ENCODE measurements around the gene ZNF385B. TPM values are rescaled to one million over a fixed set of nuclear protein-coding genes. Genes with fewer than 3 reads are reported as not detected.

ZNF385B gene
- total and polyA plus RNA-seq, 11 donors, result 0.07 to 12.2 (median 2.3) TPM

DNA sequence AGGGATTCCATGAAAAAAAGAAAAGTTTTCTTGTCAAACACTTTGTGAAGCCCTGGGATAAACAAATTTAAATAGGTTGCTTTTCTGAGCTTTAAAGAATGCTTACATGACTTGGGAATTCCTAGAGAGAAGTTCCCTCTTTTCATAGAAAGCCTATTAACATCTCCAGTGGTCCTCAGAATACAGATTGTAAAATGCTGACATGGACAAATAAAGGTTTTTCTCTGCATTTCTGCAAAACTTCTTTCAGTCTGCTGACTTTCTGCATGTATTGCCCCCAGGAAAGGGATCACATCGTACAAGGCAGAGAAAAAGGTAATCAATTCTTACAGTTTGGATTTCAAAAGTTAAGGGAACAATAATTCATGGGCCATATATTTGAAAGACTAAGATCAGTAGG is 20.6 kb downstream of the ZNF385B start:
- TF ChIP-seq CTCF (IDR thresholded peaks at IDR 0.05), result no peak
- no peak for TF ChIP-seq POLR2A (IDR thresholded peaks at IDR 0.05)
- no peaks in the 10 kb centered on the region for H3K27me3 ChIP-seq
- intact Hi-C loops (cut with DNase I), result loop anchor here in 6 of 10 donors (5.0 to 10.0 kb wide), 2 partner anchors 234 to 236 kb away; no protein-coding TSS in a partner anchor
- no peaks in the 10 kb centered on the region for H3K9me3 ChIP-seq
- no peaks in the 10 kb centered on the region for H3K4me1 ChIP-seq
- 81 to 89% (median 86%) methylated on average over 1 of the region's 1 CpG for WGBS, 4 donors
- no peak for DNase-seq
- no peak overlapping the region for H3K27ac ChIP-seq
- ATAC-seq, result no peak
- H3K4me3 ChIP-seq, result no peak overlapping the region
- no peaks in the 10 kb centered on the region for H3K36me3 ChIP-seq

DNA sequence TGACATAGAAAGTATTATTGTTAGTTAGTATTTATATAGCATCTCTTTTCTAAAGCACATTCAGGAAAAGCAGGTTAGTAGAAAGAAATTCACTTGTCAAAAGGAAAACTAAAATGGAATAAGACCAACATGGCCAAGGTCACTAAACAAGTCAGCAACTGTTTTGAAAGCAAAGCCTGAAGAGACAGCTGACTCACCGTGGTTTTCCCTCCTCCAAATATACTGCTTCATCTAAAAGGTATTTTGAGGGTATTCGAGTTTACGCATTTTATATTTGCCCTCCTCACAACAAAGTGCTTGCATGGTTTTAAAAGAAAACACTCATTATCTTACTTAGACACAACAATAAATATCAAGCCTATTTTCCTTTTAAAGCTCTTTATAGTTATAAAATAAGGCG is 24.0 kb downstream of the ZNF385B start:
- Histone ChIP-seq H3K27ac (no peak overlapping the region), H3K27me3 (no peaks in the 10 kb centered on the region), H3K36me3 (no peaks in the 10 kb centered on the region), H3K9me3 (no peaks in the 10 kb centered on the region), H3K4me1 (no peaks in the 10 kb centered on the region), H3K4me3 (no peak overlapping the region)
- DNase-seq (no peak), ATAC-seq (no peak)
- TF ChIP-seq CTCF (IDR thresholded peaks at IDR 0.05), result no peak
- no peak for TF ChIP-seq POLR2A (IDR thresholded peaks at IDR 0.05)
- intact Hi-C loops (cut with DNase I), result no loop called here
- 64 to 77% (median 70%) methylated on average over 4 of the region's 4 CpGs for WGBS, 4 donors

DNA sequence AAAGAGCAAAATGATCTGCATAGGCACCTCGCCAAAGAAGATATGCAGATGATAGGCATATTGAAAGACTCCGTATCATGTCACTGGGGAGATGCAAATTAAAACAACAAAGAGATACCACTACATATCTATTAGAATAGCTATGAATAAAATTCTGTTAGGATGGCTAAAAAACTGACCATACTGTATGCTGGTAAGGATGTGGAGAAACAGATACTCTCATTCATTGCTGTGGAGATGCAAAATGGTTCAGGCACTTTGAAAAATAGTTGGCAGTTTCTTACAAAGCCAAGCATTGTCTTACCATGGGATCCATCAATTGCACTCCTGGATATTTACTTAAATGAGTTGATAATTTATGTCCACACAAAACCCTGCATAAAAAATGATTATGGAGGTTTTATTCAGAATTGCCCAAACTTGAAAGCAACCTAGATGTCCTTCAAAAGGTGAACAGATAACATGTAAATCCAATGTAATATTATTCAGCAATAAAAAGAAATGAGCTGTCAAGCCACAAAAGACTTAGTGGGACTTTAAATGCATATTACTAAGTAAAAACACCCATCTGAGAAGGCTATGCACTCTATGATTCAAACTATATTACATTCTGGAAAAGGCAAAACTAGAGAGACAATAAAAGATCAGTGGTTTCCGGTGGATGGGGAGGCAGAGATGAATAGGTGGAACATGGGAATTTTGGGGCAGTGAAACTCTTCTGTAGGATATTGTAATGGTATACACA is 31.2 kb downstream of the ZNF385B start:
- no peaks in the 10 kb centered on the region for H3K9me3 ChIP-seq
- H3K27me3 ChIP-seq, result peaks cover 0 to 7% (median 0%) of the 10 kb centered on the region in 9 donors
- H3K4me3 ChIP-seq, result no peak overlapping the region
- no peaks in the 10 kb centered on the region for H3K36me3 ChIP-seq
- no peaks in the 10 kb centered on the region for H3K4me1 ChIP-seq
- DNase-seq (no peak), ATAC-seq (no peak)
- intact Hi-C loops (cut with DNase I), result loop anchor here in 1 of 10 donors (5.0 kb wide), 1 partner anchor 97 kb away; no protein-coding TSS in a partner anchor
- WGBS, 4 donors, result 71 to 80% (median 77%) methylated on average over 3 of the region's 3 CpGs
- H3K27ac ChIP-seq, result no peak overlapping the region
- no peak for TF ChIP-seq POLR2A (IDR thresholded peaks at IDR 0.05)
- TF ChIP-seq CTCF (IDR thresholded peaks at IDR 0.05), result no peak

GRCh38 chr2:179826297-179826696 is 35.1 kb downstream of the ZNF385B start:
- ATAC-seq, result no peak
- Histone ChIP-seq H3K9me3 (no peaks in the 10 kb centered on the region), H3K4me3 (no peak overlapping the region), H3K36me3 (no peaks in the 10 kb centered on the region), H3K4me1 (no peaks in the 10 kb centered on the region), H3K27me3 (peaks cover 0 to 8% (median 0%) of the 10 kb centered on the region in 9 donors), H3K27ac (no peak overlapping the region)
- intact Hi-C loops (cut with DNase I), result no loop called here
- DNase-seq, result no peak
- no peak for TF ChIP-seq POLR2A (IDR thresholded peaks at IDR 0.05)
- TF ChIP-seq CTCF (IDR thresholded peaks at IDR 0.05), result no peak
- 78 to 93% (median 86%) methylated on average over 2 of the region's 2 CpGs for WGBS, 4 donors

All from heart left ventricle (tissue), 16 donors.